Tongue (tissue), 2 donors: Measurements from ENCODE around the gene RASGRF2. TPM values are rescaled to one million over a fixed set of nuclear protein-coding genes. Genes with fewer than 3 reads are reported as not detected.

Source experiments
- small RNA-seq: library from RNA; depleted of rRNA; stranded (forward); fragments of <200 nt; gene quantifications from one replicate; pipeline ENCODE3, GENCODE V24; 2014; ENCODE audit warnings: low replicate concordance
- total RNA-seq: library from RNA; depleted of rRNA; stranded (reverse); fragments of >200 nt; gene quantifications from one replicate; pipeline ENCODE4 v1.2.3, GENCODE V29; 2014

RASGRF2 gene
- total RNA-seq, 1 donor from 2014 or later, result 3.8 TPM

Small RNAs within 50 kb of the gene (small RNA-seq; reads per million reads assigned to genes)
- gene AC026436.1, result not detected
